Pancreas (tissue), 10 donors: Measurements from ENCODE around the gene IL1RAP. TPM values are rescaled to one million over a fixed set of nuclear protein-coding genes. Genes with fewer than 3 reads are reported as not detected.

Experiments used
- ATAC-seq, 4 donors: fragments of 200-7000 bp; cut with Tn5 transposase; one replicate each; pipeline versions ENCODE4 v1.8.0 to v1.9.1; 2020; ENCODE audit warnings: mild to moderate bottlenecking in 4 of 4, moderate library complexity in 4 of 4
- DNase-seq, 6 donors: peaks; one replicate each; pipeline ENCODE4 v3.0.0-alpha.2; 2020
- FAIRE-seq: peaks from 2 replicates; lab custom pipeline; 2012; peaks lifted over from hg19 to GRCh38; lab: Jason Lieb, UNC
- H3K27ac ChIP-seq, 4 donors: fragments of 200-600 bp; sonication (generic); 1 replicate in 3 of 4; 2 replicates in 1 of 4; pipeline versions ENCODE4 v1.5.0 to v1.8.0; 2020
- H3K27me3 ChIP-seq, 4 donors: fragments of 200-600 bp; one replicate each; pipeline ENCODE4 v1.8.0; 2021
- H3K36me3 ChIP-seq, 3 donors: fragments of 200-600 bp; sonication (generic) in 1 of 3; one replicate each; pipeline versions ENCODE4 v1.5.0 to v1.8.0; 2020 to 2021
- H3K4me1 ChIP-seq, 3 donors: fragments of 200-600 bp; one replicate each; pipeline ENCODE4 v1.8.0; 2021
- H3K4me3 ChIP-seq, 4 donors: fragments of 200-600 bp; sonication (generic) in 2 of 4; one replicate each; pipeline versions ENCODE4 v1.5.0 to v1.8.0; 2020 to 2021
- H3K9me3 ChIP-seq, 4 donors: fragments of 200-600 bp; one replicate each; pipeline ENCODE4 v1.8.0; 2021
- WGBS, 2 donors: extraction: QIAGEN DNeasy Blood & Tissue Kit; methylation state at CpG; one replicate each; pipeline ENCODE4 v1.1.7; 2013; 5-methylcytosine and 5-hydroxymethylcytosine counted together
- intact Hi-C, 3 donors: fragments of 100-400 bp; cut with DNase I; formaldehyde crosslinking; loops; one replicate each; pipeline versions ENCODE4 v1.11.1 to v1.14.2; 2022
- polyA plus RNA-seq, 2 donors: library from polyadenylated mRNA; stranded (reverse); fragments of 200-250 nt; gene quantifications; one replicate each; pipeline ENCODE4 v1.2.3, GENCODE V29; 2013
- total RNA-seq, 6 donors: library from RNA; stranded (reverse); fragmentation: NEBNext Ultra II Directional in 4 of 6; extraction: Animal tissue kit (Norgen Biotek cat#: 25700) in 4 of 6; gene quantifications; one replicate each; pipeline versions ENCODE4 v1.2.1 to v1.2.4, GENCODE V29; 2021 to 2023
- TF ChIP-seq, protein P1 (sequence below), 4 donors: fragments of 200-600 bp; sonication (generic) in 3 of 4; IDR thresholded peaks; one replicate each; pipeline versions ENCODE4 v1.5.0 to v1.8.0; 2021; ENCODE audit warnings: antibody characterized with exemption in 4 of 4
- donor health status: healthy with polysubstance abuse.
- donor health status: DM: no; HTN: no; CAD: no; lungs with moderate emphysema.
- donor health status: DM: no; HTN: no; CAD: no.
- donor health status: control.
- donor health status: control.
- donor health status: Bipolar disorder and iron deficiency.
- donor health status: DM: yes; HTN: yes; CAD: no.
- donor health status: DM: no; HTN: no; CAD: no.
- donor health status: DM: no; HTN: no; CAD: no.
- donor health status: DM: yes; HTN: yes; CAD: no.

The IL1RAP gene
- total and polyA plus RNA-seq, 8 donors, result 0.49 to 9.3 (median 3.4) TPM

DNA sequence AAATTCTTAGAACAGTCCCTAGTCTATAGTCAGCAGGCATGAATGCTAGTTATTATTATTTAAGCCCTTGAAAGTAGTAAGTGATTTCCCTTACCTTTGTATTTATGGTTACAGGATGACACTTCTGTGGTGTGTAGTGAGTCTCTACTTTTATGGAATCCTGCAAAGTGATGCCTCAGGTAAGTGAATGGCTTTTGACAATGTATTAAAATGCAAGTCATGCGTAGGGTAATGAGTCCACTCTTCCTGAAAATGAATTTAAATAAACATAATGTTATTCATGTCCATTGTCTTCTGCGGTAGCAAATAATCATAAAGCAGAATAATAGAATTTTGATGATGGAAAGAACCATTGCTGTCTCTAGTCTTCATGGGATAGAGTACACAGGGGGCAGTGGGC, 50.3 kb downstream of the IL1RAP start:
- 71 to 98% methylated on average over 2 of the region's 2 CpGs for WGBS, 2 donors
- DNase-seq, result no peak
- no peak for FAIRE-seq
- no peaks in the 10 kb centered on the region for H3K27me3 ChIP-seq
- H3K36me3 ChIP-seq, result no peaks in the 10 kb centered on the region
- H3K9me3 ChIP-seq, result no peaks in the 10 kb centered on the region
- TF ChIP-seq, protein P1, sequence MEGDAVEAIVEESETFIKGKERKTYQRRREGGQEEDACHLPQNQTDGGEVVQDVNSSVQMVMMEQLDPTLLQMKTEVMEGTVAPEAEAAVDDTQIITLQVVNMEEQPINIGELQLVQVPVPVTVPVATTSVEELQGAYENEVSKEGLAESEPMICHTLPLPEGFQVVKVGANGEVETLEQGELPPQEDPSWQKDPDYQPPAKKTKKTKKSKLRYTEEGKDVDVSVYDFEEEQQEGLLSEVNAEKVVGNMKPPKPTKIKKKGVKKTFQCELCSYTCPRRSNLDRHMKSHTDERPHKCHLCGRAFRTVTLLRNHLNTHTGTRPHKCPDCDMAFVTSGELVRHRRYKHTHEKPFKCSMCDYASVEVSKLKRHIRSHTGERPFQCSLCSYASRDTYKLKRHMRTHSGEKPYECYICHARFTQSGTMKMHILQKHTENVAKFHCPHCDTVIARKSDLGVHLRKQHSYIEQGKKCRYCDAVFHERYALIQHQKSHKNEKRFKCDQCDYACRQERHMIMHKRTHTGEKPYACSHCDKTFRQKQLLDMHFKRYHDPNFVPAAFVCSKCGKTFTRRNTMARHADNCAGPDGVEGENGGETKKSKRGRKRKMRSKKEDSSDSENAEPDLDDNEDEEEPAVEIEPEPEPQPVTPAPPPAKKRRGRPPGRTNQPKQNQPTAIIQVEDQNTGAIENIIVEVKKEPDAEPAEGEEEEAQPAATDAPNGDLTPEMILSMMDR (IDR thresholded peaks at IDR 0.05), result no peak
- no peak overlapping the region for H3K27ac ChIP-seq
- intact Hi-C loops, result no loop called here
- no peak for ATAC-seq
- H3K4me1 ChIP-seq, result peaks cover 0 to 13% (median 0%) of the 10 kb centered on the region in 3 donors
- no peak overlapping the region for H3K4me3 ChIP-seq

DNA sequence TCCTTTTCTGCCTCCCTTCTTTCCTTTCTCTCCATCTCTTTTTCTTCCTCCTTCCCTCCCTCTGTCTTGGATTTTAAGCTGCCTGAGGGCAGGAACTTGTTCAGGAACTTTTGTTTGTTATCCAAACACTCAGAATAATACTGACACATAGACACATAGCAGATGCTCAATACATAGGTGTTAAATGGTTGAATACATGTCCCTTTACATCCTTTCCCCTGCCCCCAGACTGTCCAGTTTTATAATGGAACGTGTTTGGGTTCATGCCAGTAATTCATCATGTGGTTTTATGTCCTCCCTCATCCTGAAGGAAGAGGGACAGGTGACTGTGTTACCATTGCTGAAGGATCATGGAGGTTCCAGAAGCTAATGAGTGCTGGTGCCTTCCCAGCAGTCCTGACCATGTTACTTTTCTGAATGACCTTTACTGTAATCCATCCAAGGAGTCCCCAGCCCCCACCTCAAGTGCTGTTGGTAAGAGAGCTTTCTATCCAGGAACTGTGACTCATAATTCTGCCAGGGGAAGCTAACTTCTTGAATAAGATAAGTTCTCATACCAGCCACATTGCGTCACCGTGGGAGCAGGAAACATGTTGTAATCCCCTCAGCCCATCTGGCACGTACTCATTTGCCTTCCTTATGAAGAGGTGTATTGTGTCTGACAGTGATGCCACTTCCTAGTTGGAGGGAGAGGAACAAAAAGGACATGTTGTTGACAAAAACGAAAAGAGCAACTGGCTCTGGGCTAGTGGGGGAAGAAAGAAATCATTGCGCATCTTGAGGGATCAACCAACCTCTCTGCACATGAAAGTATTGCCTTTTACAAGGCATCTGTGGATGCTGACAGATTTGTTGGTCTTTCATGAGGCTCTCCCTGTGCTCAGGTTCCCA, 52.4 kb downstream of the IL1RAP start:
- H3K4me3 ChIP-seq, result no peak overlapping the region
- intact Hi-C loops, result no loop called here
- peak; percentile 85 to 98 (median 93) for ATAC-seq
- H3K27me3 ChIP-seq, result no peaks in the 10 kb centered on the region
- peaks cover 0 to 13% (median 0%) of the 10 kb centered on the region in 3 donors for H3K4me1 ChIP-seq
- H3K27ac ChIP-seq, result peak overlapping the region in 2 of 4 donors; percentile 63 to 77
- TF ChIP-seq, protein P1 (IDR thresholded peaks at IDR 0.05), result no peak
- FAIRE-seq, result no peak
- H3K9me3 ChIP-seq, result no peaks in the 10 kb centered on the region
- DNase-seq, result peak in 5 of 6 donors; percentile 52 to 88 (median 66)
- WGBS, 2 donors, result 55 to 56% methylated on average over 6 of the region's 6 CpGs
- H3K36me3 ChIP-seq, result no peaks in the 10 kb centered on the region

DNA sequence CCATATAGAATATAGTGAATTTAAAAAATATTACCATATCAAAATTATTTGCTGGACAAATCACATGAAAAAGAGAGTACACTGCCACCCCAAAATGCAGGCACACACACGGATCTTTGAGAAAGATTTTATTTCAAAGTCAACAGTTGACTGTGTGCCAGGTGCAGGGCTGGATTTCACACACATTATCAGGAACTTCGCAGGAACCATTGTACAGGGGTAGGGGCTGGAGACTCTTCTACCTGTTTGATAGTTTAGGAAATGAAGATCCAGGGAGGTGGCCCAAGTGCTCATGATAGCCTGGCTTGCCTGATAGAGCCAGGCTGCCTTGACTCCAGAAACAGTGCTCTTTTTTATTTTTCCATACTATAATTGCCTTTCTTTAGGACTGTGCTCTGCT, 54.2 kb downstream of the IL1RAP start:
- Histone ChIP-seq H3K27ac (no peak overlapping the region), H3K4me1 (peaks cover 0 to 13% (median 0%) of the 10 kb centered on the region in 3 donors), H3K27me3 (no peaks in the 10 kb centered on the region), H3K9me3 (no peaks in the 10 kb centered on the region), H3K36me3 (no peaks in the 10 kb centered on the region), H3K4me3 (no peak overlapping the region)
- TF ChIP-seq, protein P1 (IDR thresholded peaks at IDR 0.05), result no peak
- intact Hi-C loops, result no loop called here
- ATAC-seq (peak; percentile 8 to 69 (median 38)), DNase-seq (no peak), FAIRE-seq (no peak)
- 21 to 29% methylated on average over 2 of the region's 2 CpGs for WGBS, 2 donors

DNA sequence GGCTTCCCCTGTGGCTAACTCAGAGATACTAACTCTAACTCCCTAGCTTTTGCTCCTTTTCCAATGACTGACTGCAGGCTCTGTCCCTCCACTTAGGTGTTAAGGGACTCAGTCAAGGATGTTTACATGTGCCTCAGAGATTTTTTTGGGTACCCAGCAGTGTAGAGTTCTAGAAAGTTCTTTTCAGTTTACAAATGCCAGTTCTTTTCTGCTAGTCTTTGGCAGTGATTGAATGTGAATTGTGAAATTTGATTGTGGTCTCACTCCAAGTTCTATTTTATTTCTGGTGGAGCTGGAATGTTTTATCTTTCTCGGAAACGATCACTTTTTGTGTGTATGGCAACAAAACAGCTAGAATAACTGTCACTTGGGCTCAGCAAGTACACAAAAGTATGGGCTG, 60.6 kb downstream of the IL1RAP start:
- ATAC-seq (no peak), FAIRE-seq (no peak), DNase-seq (no peak)
- no peaks in the 10 kb centered on the region for H3K9me3 ChIP-seq
- no peaks in the 10 kb centered on the region for H3K36me3 ChIP-seq
- H3K4me3 ChIP-seq, result no peak overlapping the region
- TF ChIP-seq, protein P1 (IDR thresholded peaks at IDR 0.05), result no peak
- intact Hi-C loops, result no loop called here
- H3K27me3 ChIP-seq, result no peaks in the 10 kb centered on the region
- no peak overlapping the region for H3K27ac ChIP-seq
- WGBS, 2 donors, result 59 to 81% methylated on average over 2 of the region's 2 CpGs
- no peaks in the 10 kb centered on the region for H3K4me1 ChIP-seq
